ENCODE data around the gene KLHL42. TPM values are rescaled to one million over a fixed set of nuclear protein-coding genes. Genes with fewer than 3 reads are reported as not detected.

KLHL42 gene, protein sequence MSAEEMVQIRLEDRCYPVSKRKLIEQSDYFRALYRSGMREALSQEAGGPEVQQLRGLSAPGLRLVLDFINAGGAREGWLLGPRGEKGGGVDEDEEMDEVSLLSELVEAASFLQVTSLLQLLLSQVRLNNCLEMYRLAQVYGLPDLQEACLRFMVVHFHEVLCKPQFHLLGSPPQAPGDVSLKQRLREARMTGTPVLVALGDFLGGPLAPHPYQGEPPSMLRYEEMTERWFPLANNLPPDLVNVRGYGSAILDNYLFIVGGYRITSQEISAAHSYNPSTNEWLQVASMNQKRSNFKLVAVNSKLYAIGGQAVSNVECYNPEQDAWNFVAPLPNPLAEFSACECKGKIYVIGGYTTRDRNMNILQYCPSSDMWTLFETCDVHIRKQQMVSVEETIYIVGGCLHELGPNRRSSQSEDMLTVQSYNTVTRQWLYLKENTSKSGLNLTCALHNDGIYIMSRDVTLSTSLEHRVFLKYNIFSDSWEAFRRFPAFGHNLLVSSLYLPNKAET
- total RNA-seq (2021), result 35.8 and 37.0 TPM in 2 replicates
- long read RNA-seq, full-length matches to known transcripts, result 80 of 102 reads
- long read RNA-seq, partial matches to known transcripts, result 2 of 102 reads
- long read RNA-seq, other reads (novel, unspliced or antisense), result 20 of 102 reads

DNA sequence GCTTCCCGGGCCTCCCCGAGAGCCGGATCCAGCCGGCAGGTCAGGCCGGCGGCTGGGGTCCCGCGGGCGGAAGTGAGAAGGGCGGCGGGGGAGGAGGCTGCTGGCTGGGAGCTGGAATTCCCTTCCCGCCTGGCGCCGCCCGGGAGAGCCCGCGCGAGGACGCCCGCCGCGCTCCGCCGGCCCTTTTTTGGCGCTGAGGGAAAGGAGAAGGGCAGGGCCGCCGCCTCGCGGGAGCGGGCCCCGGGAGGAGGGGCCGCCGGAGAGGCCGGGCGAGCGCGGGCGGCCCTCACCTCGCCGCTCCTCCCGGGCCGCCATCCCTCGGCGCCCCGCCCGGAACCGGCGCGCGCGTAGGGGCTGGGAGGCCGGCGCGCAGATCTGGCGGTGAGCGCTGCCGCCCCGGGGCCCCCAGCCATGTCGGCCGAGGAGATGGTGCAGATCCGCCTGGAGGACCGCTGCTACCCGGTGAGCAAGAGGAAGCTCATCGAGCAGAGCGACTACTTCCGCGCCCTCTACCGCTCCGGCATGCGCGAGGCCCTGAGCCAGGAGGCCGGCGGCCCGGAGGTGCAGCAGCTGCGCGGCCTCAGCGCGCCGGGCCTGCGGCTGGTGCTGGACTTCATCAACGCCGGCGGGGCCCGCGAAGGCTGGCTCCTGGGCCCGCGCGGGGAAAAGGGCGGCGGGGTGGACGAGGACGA lies at the start of gene KLHL42, which contains the start of gene MANSC4:
Gene KLHL42 (plus strand): TSS at position 314 of the 692 bp plus-strand sequence. CDS start 98 bp downstream, at position 412.
Gene MANSC4 (minus strand): TSS at position 317 of the 692 bp plus-strand sequence. CDS start 8,960 bp downstream, outside the sequence.
- Histone ChIP-seq H3T11ph (ENCODE audit: low read length) (no peak within 1 kb of the TSS), H3K9me3 (ENCODE audit: control insufficient read depth, low read depth, low read length) (no peaks in the 10 kb centered on the region), H3K9ac (ENCODE audit: extremely low read depth, insufficient read length, low read length) (peak within 1 kb of the TSS; percentile 73), H2AK5ac (ENCODE audit: insufficient read length, low read length) (no peak within 1 kb of the TSS), H4K20me1 (ENCODE audit: control insufficient read depth, insufficient read depth, insufficient read length) (no peaks in the 10 kb centered on the region), H3K27ac (ENCODE audit: insufficient read length, low read depth, low read length) (no peak within 1 kb of the TSS), H4K8ac (replicated peaks; ENCODE audit: insufficient read length, low read depth, low read length) (no peak within 1 kb of the TSS), H3K4me2 (ENCODE audit: insufficient read depth, insufficient read length, low read length) (peak within 1 kb of the TSS; percentile 83), H3K79me1 (ENCODE audit: insufficient read depth, low read depth, low read length, poor library complexity, severe bottlenecking) (no peaks in the 10 kb centered on the region), H3K4me1 (ENCODE audit: insufficient read depth, low read length) (peaks cover 3% of the 10 kb centered on the region; the same call in 1 of the 2 replicates), H3K14ac (ENCODE audit: insufficient read depth, low read length) (peak within 1 kb of the TSS; percentile 80), H2AFZ (ENCODE audit: low read length) (peak within 1 kb of the TSS; percentile 5), H3K56ac (ENCODE audit: insufficient read length, low read depth, low read length) (no peak within 1 kb of the TSS), H2BK20ac (ENCODE audit: low read depth, low read length, poor library complexity, severe bottlenecking) (no peak within 1 kb of the TSS), H2BK5ac (ENCODE audit: insufficient read length, low read length) (no peak within 1 kb of the TSS), H4K91ac (ENCODE audit: insufficient read length, low read depth, low read length) (no peak within 1 kb of the TSS), H2BK15ac (ENCODE audit: low read depth, low read length) (no peak within 1 kb of the TSS), H3K79me2 (ENCODE audit: insufficient read depth, low read length) (peaks cover 6% of the 10 kb centered on the region; the same call in 1 of the 2 replicates), H3K4ac (ENCODE audit: low read depth, low read length) (no peak within 1 kb of the TSS), H2BK120ac (ENCODE audit: low read depth, low read length, poor library complexity, severe bottlenecking) (no peak within 1 kb of the TSS), H3K23ac (ENCODE audit: insufficient read length, low read depth, low read length) (no peak within 1 kb of the TSS), H3K18ac (ENCODE audit: insufficient read length, low read depth, low read length) (peak within 1 kb of the TSS; percentile 80), H4K5ac (ENCODE audit: insufficient read length, low read depth, low read length) (peak within 1 kb of the TSS; percentile 41), H3K23me2 (ENCODE audit: insufficient read length, low read depth, low read length, poor library complexity, severe bottlenecking) (peaks cover 11% of the 10 kb centered on the region), H2BK12ac (ENCODE audit: insufficient read length, low read depth, low read length) (no peak within 1 kb of the TSS), H3K27me3 (ENCODE audit: insufficient read depth, low read length) (no peaks in the 10 kb centered on the region)
- peak; percentile 72 for DNase-seq
- WGBS (ENCODE audit: extremely low coverage, insufficient read length, low lambda C conversion rate), result no CpG with 5 or more reads among the region's 92 CpGs
- Mint-ChIP-seq H3K36me3 (ENCODE audit: insufficient read depth in 1 of 3, low read depth in 3 of 3) (peaks cover 6 to 26% (median 11%) of the 10 kb centered on the region in 3 experiments; a peak in 6 of 7 replicates), H3K27me3 (ENCODE audit: low read depth) (no peaks in the 10 kb centered on the region; the same call in 1 of the 2 replicates), H3K27ac (peak within 1 kb of the TSS; percentile 58 to 94 (median 91)), H3K9me3 (no peaks in the 10 kb centered on the region), H3K4me3 (peak within 1 kb of the TSS; percentile 81 to 87), H3K4me1 (peaks cover 33% of the 10 kb centered on the region in 2 experiments)
- TF ChIP-seq, protein P1, sequence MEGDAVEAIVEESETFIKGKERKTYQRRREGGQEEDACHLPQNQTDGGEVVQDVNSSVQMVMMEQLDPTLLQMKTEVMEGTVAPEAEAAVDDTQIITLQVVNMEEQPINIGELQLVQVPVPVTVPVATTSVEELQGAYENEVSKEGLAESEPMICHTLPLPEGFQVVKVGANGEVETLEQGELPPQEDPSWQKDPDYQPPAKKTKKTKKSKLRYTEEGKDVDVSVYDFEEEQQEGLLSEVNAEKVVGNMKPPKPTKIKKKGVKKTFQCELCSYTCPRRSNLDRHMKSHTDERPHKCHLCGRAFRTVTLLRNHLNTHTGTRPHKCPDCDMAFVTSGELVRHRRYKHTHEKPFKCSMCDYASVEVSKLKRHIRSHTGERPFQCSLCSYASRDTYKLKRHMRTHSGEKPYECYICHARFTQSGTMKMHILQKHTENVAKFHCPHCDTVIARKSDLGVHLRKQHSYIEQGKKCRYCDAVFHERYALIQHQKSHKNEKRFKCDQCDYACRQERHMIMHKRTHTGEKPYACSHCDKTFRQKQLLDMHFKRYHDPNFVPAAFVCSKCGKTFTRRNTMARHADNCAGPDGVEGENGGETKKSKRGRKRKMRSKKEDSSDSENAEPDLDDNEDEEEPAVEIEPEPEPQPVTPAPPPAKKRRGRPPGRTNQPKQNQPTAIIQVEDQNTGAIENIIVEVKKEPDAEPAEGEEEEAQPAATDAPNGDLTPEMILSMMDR (conservative IDR thresholded peaks at IDR 0.05), result no peak

Data from H9 (cell line).